Fibroblast of skin of scalp (primary cell): ENCODE results near the gene ENTPD3. TPM values are rescaled to one million over a fixed set of nuclear protein-coding genes. Genes with fewer than 3 reads are reported as not detected.
A peak's percentile ranks its signal among the peaks of the same experiment; 100 is the strongest.

Source experiments
- DNase-seq: peaks from one replicate; pipeline ENCODE4 v3.0.0-alpha.2; 2013
- polyA plus RNA-seq, 2 experiments: library from polyadenylated mRNA; unstranded; fragments of 120-200 nt; gene quantifications; one replicate each; pipeline ENCODE4 v1.2.1, GENCODE V29; 2013; ENCODE audit not compliant: insufficient read length in 2 of 2

ENTPD3 gene, protein sequence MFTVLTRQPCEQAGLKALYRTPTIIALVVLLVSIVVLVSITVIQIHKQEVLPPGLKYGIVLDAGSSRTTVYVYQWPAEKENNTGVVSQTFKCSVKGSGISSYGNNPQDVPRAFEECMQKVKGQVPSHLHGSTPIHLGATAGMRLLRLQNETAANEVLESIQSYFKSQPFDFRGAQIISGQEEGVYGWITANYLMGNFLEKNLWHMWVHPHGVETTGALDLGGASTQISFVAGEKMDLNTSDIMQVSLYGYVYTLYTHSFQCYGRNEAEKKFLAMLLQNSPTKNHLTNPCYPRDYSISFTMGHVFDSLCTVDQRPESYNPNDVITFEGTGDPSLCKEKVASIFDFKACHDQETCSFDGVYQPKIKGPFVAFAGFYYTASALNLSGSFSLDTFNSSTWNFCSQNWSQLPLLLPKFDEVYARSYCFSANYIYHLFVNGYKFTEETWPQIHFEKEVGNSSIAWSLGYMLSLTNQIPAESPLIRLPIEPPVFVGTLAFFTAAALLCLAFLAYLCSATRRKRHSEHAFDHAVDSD
- polyA plus RNA-seq (2013, experiment 1 of 2; ENCODE audit: insufficient read length), result 0.06 TPM
- polyA plus RNA-seq (2013, experiment 2 of 2; ENCODE audit: insufficient read length), result 0.15 TPM

DNA sequence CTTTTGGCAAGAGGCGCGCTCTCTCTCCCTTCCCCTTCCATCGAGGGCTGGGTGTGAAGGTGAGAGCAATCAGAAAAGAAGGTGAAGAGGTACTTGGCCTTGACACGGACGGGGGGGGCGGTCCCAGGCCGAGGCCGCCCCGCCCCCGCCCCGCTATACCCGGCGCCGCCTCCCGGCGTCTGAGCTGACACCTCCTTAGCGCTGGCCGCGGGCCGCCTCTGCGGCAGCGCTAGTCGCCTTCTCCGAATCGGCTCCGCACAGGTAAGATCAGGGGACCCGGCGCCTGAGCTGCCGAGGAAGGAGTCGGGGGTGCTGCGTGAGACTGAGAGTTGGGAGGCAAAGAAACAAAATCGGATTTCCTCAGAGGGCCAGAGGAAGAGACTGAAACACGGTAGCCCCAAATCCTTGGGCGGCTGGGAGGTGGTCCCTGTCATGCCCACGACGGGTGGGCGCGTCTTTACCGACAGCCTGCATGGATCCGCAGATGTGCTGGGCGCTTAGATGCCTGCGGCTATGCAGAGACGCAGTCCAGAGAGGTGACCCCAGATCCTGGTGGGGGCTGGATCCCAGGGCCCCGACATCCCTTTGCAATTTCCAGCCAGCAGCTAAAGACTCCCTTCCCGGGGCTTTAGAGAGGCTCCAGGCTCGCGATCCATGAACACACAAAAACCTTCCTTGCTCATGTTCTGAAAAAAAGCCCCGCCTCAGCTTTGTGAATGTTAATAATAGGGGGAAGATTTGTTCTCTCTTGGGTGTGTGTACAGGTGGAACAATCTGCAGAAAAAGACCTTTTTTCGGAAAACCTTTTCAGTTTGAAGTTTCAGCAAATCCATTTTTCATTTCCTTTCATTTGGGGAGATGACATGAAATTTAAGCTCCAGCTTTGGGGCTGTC, at the start of gene ENTPD3:
ENTPD3 (plus strand) TSS at position 184 of the 894 bp plus-strand sequence. CDS start 874 bp downstream, outside the sequence.
- DNase-seq, result peak; percentile 4

GRCh38 chr3:40339871-40340270, 47.1 kb upstream of the ENTPD3 start:
- no peak for DNase-seq

DNA sequence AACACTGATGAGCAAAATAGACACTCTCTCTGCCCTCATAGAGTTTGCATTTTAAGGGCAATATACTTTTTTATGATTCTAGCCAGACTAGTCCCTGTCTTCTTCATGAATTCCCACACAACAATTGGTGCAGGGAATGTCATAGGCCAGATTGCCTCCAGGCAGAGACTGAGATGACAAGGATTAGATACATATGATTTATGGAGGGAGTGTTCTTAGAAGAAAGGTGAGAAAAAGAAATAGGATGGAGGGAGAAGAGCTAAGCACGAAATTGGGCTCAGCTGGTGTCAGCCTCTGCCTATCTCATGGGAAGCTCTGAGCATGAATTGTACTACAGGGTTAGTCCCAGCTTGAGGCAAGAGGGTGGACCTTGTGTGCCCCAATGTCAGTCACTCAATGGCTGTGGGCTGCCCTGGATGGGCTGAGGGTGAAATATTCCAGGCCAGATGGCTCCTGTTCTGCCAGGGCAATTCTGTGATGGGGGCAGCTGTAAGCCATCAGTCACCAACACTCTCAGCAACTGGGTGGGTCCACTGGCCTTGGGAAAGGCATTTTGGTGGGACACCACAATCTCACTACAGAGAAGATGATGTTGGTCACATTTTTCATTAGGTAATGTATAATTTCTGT, 46.3 kb upstream of the ENTPD3 start:
- no peak for DNase-seq

GRCh38 chr3:40341671-40342070, 45.3 kb upstream of the ENTPD3 start:
- no peak for DNase-seq

DNA sequence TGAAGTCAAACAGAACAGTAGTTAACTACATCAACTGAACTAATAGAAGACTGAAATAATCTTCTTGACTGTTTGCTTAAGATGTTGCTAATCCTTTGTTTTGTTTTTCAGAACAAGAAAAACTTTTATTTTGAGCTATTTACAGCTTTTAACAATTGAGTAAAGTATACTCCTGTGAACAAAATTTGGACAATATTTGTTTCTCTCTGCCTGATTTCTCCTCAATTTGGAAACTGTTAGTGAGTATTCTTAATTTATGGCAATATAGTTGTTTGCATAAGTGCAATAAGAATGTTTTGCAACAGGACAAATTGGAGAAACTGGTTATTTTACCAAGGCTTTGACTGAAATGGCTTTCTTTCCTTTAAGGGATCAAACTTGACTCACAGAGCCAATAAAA, 36.5 kb upstream of the ENTPD3 start:
- DNase-seq, result no peak

DNA sequence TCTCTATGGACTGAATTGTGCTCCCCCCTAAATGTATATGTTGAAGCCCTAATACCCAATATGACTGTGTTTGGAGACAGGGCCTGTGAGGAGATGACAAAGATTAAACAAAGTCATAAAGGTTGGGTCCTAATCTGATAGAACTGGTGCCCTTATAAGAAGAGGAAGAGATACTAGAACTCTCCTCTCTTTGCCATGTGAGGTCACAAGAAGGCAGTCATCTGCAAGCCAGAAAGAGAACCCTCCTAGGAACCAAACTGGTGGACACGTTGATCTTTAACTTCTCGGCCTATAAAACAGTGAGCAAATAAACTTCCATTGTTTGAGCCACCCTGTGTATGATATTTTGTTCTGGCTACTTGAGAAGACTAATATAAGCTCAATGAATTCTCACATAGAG, 31.6 kb upstream of the ENTPD3 start:
- DNase-seq, result no peak

- no peak for DNase-seq
Observed at GRCh38 chr3:40358454-40358853, 28.5 kb upstream of the ENTPD3 start.

DNA sequence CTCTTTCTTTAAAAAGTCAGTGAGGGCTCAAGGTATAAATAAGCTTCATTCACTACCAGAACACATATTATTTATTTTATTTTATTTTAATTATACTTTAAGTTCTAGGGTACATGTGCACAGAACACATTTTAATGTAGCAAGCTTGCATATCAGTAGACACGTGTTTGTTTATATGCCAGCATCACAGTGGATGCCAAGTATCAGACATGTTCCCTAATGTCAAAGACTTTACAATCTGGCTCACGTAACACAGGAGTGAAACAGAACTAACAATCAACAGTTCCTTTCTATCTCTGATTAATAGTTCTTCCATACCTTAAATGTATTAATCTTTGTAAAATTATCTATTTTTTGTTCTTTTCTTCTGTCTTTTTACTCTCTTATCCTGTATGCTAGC, 23.3 kb upstream of the ENTPD3 start:
- no peak for DNase-seq

DNA sequence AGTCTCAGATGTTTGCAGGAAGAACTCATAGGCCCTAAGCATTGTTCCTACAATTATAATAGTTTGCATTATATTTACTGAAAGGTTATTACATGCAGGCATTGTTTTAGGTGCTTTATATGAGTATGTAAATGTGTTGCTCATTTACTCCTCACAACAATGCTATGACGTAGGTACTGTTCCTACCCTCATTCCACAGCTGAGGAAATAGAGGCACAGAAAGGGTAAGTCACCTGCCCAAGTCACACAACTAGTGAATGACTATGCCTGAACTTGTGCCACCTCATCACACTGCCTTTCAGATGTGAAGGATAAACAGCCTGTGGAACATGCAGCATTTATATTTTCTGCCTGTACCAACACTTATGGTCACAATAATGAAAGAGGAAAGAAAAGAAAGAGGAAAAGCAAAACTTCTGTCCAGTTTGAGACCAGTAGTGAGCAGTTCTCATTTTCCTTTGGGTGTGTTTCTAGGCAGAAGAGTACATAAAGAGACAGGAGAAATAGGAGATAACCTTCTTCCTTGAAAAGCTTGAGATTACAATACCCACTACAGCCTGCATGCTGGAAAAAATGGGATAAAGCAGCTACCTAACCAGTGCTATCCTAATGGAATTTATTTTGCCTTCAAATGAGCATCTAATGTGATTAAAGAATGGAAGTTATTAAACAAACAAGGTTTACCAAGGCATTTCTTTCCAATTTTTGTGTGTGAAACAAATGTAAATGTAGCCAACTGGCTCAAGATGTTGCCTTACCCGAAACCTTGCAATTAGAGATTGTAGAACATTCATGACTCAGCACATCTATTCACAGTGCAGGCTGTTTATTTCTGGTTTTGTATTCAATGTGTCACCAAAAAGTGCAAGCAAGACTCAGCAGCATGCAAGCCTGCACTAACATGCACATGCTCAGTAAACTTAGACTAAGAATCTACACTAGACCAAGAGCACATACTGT, 20.5 kb upstream of the ENTPD3 start:
- no peak for DNase-seq

- DNase-seq, result no peak
Observed at GRCh38 chr3:40369716-40370115, 17.3 kb upstream of the ENTPD3 start.

DNA sequence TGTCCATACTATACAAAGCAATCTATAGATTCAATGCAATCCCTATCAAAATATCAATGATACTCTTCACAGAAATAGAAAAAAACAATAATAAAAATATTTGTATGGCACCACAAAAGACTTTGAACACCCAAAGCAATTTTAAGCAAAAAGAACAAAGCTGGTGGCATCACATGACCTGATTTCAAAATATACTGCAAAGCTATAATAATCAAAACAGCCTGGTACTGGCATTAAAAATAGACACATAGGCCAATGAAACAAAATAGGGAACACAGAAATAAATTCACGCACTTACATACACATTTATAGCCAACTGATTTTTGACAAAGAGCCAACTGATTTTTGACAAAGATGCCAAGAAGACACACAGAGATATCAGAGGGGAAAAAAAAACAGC, 9.2 kb upstream of the ENTPD3 start:
- DNase-seq, result no peak

DNA sequence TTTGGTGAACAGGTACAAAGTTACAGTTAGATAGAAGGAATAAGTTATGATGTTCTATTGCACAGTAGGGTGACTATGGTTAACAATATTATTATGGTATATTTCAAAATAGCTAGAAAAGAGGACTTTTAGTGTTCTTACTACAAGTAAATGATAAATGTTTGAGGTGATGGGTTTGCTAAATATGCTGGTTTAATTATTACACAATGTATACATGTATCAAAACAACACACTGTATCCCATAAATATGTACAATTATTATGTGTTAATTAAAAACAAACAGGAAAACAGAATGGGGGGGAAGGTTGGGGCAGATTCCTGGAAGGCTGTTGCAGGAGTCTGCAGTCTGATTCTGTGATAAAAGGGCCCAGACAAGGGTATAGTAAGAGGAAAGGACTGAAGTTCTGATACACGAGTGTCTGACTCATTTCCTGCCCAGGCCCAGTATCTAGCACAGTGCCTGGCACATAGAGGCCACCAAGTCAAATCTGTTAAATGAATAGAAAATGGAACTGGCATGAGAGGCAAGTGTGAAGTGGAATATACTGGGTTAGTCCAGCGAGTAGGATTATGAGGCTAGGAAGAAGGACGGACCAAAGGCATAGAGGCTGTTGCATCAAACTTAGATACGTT, 7.2 kb upstream of the ENTPD3 start:
- DNase-seq, result no peak

- DNase-seq, result no peak
Observed at GRCh38 chr3:40381904-40382616, 4.9 kb upstream of the ENTPD3 start.

GRCh38 chr3:40382617-40382979, 4.4 kb upstream of the ENTPD3 start:
- DNase-seq, result no peak

- no peak for DNase-seq
Observed at GRCh38 chr3:40386213-40386612, 771 bp upstream of the ENTPD3 start.

DNA sequence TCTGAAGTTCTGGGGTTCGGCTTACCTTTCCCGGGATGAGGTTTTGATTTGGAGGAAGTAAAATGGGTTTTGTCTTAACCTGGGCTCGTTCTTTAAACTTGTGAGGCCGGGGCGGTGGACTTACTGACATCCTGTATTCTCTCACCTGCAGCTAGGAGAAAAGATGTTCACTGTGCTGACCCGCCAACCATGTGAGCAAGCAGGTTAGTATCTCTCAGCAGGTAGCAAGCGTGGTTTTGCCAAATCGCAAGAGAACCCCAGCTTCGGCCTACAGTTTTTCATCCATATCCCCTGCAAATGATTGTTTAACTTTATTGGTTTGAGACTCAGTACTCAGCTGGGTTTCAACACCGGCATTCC, 891 bp downstream of the ENTPD3 start:
- no peak for DNase-seq

- no peak for DNase-seq
Observed at GRCh38 chr3:40396406-40396805, 9.4 kb downstream of the ENTPD3 start.

DNA sequence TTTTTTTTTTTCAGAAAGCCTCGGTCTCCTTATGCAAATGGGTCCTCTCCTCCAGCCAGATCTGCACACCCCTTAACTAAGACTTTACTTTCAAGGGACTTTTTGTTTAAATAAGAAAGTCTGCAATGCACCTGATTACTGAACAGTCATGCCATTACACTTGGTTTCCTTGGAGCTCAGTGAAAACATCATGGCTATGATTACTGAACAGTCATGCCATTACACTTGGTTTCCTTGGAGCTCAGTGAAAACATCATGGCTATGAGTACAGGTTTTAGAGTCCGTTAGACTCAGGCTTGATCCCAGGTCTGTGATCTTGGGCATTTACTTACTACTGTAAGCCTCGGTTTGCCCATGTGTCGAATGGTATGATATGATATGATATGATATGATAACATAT, 10.1 kb downstream of the ENTPD3 start:
- no peak for DNase-seq

GRCh38 chr3:40397912-40398311, 10.9 kb downstream of the ENTPD3 start:
- DNase-seq, result no peak

- no peak for DNase-seq
Observed at GRCh38 chr3:40398346-40398745, 11.4 kb downstream of the ENTPD3 start.
